Colon (tissue), 2 donors: ENCODE data around the gene UST.

ENCODE experiments used
- FAIRE-seq: peaks from 2 replicates; lab custom pipeline; 2012; peaks lifted over from hg19 to GRCh38; lab: Jason Lieb, UNC
- donor health status: control.
- donor health status: control.

UST gene

GRCh38 chr6:148803979-148804378 lies 57.1 kb downstream of the UST start:
- no peak for FAIRE-seq

DNA sequence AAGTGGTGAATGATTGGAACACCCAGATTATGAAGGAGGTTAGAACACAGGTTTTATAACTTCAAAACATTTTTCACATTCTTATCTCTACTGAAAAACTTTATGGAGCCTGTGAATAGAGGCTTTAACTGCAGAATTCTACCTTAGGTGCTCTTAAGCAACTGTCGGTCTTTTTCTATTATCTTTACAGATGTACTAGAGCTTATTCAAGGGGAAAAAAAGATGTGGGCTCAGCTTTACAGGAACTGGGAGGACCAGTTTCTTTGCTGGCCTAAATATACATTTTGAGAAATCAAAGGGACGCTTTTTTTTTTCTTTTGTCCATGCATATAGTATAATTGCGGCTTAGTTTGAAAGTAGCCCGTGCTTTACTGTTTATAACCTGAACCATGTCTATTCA lies 58.9 kb downstream of the UST start:
- FAIRE-seq, result no peak

DNA sequence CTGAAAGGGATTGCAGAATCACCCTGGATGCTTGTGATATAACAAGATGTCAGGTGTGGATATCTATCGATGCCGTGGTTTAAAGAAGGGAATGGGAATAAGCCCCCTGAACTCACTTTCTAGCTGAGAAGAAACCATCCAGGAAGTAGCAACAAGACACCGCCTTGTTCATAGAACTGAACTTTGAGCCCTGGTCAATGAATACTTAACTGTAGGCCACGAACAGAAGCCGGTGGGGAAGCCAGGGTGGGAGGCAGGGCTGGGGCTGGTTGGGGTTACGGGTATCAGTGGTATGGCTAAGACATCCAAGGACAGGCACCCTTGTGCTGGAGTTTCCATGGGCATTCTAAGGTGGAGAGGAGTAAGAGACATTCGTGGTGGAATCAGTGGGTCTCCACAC lies 61.0 kb downstream of the UST start:
- no peak for FAIRE-seq

GRCh38 chr6:148808786-148809304 lies 62.0 kb downstream of the UST start:
- no peak for FAIRE-seq

GRCh38 chr6:148811459-148811858 lies 64.6 kb downstream of the UST start:
- FAIRE-seq, result no peak

GRCh38 chr6:148814082-148814790 lies 67.4 kb downstream of the UST start:
- FAIRE-seq, result no peak

DNA sequence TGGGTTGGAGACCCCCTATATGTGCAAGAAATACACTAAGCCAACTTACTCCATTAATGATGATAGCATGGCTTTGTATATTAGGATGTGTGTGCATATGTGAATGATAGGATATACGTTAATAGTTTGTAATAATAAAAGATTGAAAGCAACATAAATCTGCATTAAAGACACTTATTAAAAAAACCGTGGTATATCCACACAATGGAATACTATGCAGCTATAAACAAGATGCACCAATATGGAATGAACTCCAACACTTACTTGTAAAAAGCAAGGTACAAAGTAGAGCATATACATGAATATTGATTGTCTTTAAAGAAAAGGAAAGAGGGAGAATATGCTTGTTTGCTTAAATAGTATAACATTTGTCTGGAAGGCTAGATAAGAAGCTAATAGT lies 68.0 kb downstream of the UST start:
- no peak for FAIRE-seq

DNA sequence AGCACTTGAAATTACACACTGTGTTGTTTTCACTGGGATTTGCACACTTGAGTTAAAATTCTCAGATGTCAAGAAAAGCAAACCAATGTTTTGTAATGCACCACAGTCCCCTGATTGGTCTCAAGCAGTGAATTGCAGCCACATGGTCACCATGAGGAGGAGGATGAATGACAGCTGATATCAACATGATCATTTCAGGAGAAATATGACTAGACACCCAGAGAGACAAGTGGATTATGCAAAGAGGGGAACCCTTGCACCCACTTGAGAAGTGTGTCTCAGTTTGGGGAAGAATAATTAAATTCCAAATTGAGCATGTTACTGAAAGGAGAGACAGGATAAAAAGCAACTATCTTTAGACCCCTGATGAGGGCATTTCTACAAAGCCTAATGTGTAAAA lies 69.3 kb downstream of the UST start:
- no peak for FAIRE-seq

DNA sequence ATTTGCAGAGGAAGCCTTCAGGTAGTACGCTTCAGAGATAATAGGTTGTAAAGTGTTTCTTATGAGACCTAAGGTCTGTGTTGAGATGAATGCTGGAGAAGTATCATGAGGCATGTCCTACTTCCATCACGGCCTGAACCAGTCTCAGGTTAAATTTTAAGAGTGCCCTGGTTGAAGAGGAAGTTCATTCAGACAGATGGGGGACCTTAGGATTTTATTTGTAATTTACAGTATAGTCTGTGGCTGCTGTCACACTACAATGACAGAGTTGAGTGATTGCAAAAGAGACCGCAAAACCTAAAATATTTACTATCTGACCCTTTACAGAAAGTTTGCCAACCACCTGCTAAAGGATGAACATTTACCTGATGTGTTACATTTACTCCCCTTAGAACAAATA lies 70.9 kb downstream of the UST start:
- FAIRE-seq, result no peak

DNA sequence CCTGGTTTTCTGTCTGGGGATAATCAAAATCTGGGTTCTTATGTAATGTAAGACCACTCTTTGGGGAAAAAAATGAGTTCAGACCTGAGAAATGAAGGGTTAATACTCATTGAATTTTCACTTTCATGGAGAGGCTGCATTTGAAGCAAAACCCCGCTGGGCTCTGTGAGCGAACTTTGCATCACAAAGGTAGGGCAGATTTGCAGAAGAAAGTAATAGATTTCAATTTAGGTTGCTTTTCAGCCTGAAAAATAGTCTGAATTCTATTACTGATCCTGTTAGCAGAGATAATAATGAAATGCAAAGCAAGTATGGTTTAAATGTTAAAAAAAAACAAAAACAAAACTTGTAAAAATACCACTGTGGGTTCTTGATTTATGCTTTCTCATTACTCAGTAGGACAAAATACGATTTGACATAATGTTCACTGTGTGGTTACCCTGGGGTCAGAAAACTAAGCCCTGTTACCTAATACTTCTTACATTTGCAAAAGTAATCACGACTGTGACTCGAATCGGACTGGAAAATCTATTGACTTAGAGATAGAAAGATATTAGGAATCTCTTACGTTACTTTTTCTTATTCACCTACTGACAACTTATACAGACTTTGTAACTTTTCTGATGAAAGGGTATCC lies 72.2 kb downstream of the UST start:
- FAIRE-seq, result no peak

DNA sequence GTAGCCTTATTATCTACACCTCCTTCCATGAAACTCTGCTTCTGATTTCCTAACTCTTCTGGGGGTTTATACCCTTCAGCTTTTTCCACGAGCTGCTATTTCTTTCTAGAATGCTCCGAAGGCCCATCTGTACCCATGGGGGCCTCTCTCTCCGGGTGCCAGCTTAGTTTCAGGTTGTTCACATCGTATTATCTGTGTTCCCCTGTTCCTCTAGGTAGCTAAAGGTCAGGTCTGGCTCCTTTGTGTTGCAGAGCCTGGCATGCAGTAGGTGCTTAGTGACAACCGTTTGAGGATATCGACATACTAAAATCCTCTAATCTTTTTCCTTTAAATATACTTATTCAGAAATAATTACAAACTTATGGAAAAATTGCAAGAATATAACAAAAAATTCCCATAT lies 73.0 kb downstream of the UST start:
- FAIRE-seq, result no peak

DNA sequence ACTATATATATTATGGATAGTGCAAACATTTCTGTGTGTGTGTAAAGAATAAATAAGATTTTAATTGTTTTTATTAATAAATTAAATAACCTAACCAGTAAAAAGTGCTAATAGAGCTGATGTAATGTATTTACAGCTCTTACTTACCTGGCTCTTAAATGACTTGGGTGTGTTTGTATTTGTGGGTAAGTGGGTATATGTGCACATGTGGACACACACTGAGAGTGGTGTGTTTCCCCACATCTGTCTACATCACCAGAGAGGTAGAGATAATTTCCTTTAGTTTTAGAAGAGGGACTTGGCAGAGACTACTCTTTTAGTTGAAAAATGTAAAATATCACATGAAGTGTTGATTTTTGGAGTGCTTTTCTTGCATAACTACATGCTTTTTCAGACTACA lies 76.0 kb downstream of the UST start:
- FAIRE-seq, result no peak

DNA sequence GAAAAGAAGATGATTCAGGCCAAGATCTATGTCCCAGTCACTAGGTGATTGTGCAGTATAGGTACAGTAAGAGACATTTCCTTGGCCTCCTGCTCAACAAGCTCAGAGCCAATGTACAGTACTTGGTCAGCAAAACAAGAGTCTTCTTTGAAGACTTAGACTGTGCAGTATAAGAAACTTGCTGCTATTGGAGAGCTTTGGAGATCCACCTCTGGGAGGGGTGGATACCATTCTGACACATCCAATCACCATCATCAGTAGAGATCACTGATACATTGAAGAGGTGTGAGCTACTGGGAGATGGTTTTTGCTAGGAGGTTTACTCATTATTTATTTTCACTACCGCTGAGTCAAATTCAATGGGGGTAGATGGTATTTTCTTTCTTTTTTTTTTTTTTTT lies 77.5 kb downstream of the UST start:
- FAIRE-seq, result no peak

GRCh38 chr6:148824960-148825359 lies 78.1 kb downstream of the UST start:
- no peak for FAIRE-seq

- FAIRE-seq, result no peak
These were observed 78.7 kb downstream of the UST start for GRCh38 chr6:148825492-148825891.

DNA sequence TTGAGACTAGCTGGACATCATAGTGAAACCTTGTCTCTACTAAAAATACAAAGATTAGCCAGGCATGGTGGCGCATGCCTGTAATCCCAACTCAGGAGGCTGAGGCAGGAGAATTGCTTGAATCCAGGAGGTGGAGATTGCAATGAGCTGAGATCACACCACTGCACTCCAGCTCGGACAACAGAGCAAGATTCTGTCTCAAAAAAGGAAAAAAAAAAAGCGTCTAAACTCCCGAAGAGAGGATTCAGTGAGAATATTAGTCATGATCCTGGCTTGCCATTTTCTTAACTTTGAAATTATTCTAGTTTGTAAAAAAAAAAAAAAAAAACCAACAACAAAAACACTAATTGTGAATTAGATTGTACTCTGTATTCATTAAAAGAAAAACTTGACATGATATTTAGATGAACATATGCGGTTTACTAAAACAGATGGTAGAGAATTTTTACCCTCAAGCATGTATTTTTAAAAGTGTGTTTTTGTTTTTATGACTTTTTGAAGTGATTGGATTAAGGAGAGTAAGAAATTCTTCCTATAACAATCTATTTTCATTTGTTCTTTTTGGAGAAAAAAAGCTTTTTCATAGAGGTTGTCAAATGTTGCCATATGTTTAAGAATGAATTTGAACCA lies 80.7 kb downstream of the UST start:
- no peak for FAIRE-seq

- FAIRE-seq, result no peak
These were observed 81.2 kb downstream of the UST start for GRCh38 chr6:148828047-148828446.

- no peak for FAIRE-seq
These were observed 82.7 kb downstream of the UST start for GRCh38 chr6:148829415-148830101.

DNA sequence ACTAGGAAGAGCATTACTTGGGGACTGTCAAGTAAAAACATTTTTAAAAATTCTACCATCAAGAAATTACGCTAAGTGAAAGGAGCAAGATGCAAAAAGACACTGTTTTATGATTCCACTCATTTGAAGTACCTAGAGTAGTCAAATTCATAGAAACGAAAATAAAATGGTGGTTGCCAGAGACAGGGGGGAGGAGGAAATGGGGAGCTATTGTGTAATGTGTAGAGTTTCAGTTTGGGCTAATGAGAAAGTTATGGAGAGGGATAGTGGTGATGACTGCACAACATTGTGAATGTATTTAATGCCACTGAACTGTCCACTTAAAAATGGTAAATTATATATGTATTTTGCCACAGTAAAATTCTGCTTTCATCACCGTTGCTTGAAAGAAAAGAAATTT lies 83.8 kb downstream of the UST start:
- no peak for FAIRE-seq

DNA sequence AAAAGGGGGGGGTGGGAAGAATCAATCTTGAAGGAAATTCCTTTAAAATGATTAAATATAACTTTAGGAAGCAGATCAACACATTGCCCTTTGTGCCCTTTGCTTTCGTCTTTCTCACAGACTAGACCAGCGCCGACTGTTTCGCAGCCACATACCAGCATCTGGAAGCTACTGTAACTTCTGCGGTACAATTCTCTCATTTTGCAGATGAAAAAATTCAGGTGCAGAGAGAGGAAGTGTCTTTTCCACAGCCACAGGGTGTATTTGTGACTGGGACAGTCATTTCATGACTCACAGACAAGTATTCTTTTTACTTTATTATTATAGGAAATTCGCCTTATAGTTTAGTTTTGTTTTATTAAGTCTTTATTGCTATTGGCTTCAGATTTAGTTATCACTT lies 84.2 kb downstream of the UST start:
- FAIRE-seq, result no peak

GRCh38 chr6:148831531-148831930 lies 84.7 kb downstream of the UST start:
- FAIRE-seq, result no peak

- no peak for FAIRE-seq
These were observed 89.2 kb downstream of the UST start for GRCh38 chr6:148835920-148836441.

DNA sequence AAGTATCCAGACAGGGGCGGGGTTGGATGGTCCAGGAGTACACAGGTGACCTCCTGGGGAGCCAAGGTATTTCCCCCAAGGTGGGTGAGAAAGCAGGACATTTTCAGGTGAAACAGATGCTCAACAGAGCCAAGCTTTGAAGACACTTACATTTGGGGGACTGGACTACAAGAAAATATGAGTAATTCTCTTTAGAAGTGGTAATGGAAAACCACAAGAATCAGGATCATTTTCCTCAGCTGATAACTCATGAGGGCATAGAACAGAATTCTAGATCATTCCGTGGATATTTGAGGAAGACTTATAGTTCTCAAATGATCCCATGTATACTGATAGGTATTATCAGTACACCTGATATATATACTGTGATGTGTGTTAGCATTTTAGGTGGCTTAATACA lies 89.9 kb downstream of the UST start:
- no peak for FAIRE-seq
